WTC11 (cell line): ENCODE results near the gene EGFR.

Experiments used
- ATF3 ChIP-seq: sonication (generic); formaldehyde crosslinking; conservative IDR thresholded peaks from 2 replicates; pipeline ENCODE4 v1.8.1; 2022; ENCODE audit warnings: mild to moderate bottlenecking, missing genetic modification reagents
- CREB1 ChIP-seq: sonication (generic); formaldehyde crosslinking; IDR thresholded peaks from 2 replicates; pipeline ENCODE4 v1.8.0; 2023; ENCODE audit warnings: mild to moderate bottlenecking, missing genetic modification reagents
- CTCF ChIP-seq: fragments of 200-600 bp; IDR thresholded peaks from 2 replicates; pipeline ENCODE4 v1.8.0; 2022; ENCODE audit warnings: antibody characterized with exemption
- ELF4 ChIP-seq: sonication (generic); formaldehyde crosslinking; IDR thresholded peaks from 2 replicates; pipeline ENCODE4 v1.8.1; 2022; ENCODE audit warnings: low read depth, mild to moderate bottlenecking, moderate library complexity, missing genetic modification reagents
- ESRRA ChIP-seq: sonication (generic); formaldehyde crosslinking; IDR thresholded peaks from 2 replicates; pipeline ENCODE4 v1.8.1; 2022; ENCODE audit warnings: mild to moderate bottlenecking, missing genetic modification reagents, borderline replicate concordance
- HMGXB4 ChIP-seq: sonication (generic); formaldehyde crosslinking; IDR thresholded peaks from 2 replicates; pipeline ENCODE4 v1.8.1; 2023; ENCODE audit warnings: mild to moderate bottlenecking, moderate library complexity, missing genetic modification reagents
- JAZF1 ChIP-seq: fragments of 250-450 bp; sonication (Bioruptor Pico); IDR thresholded peaks from 2 replicates; pipeline ENCODE4 v1.9.0; 2021; ENCODE audit warnings: moderate library complexity, mild to moderate bottlenecking, inconsistent platforms
- MAX ChIP-seq: sonication (generic); formaldehyde crosslinking; IDR thresholded peaks from 2 replicates; pipeline ENCODE4 v1.8.0; 2022; ENCODE audit warnings: mild to moderate bottlenecking, missing genetic modification reagents
- NFE2L1 ChIP-seq: sonication (generic); formaldehyde crosslinking; IDR thresholded peaks from 2 replicates; pipeline ENCODE4 v1.8.1; 2023; ENCODE audit warnings: missing genetic modification reagents
- NR2C2 ChIP-seq: sonication (generic); formaldehyde crosslinking; IDR thresholded peaks from 2 replicates; pipeline ENCODE4 v1.8.0; 2022; ENCODE audit warnings: mild to moderate bottlenecking, missing genetic modification reagents
- PRDM15 ChIP-seq: sonication (generic); formaldehyde crosslinking; IDR thresholded peaks from 2 replicates; pipeline ENCODE4 v1.8.0; 2022; ENCODE audit warnings: missing genetic modification reagents
- TEAD4 ChIP-seq: sonication (generic); formaldehyde crosslinking; IDR thresholded peaks from 2 replicates; pipeline ENCODE4 v1.8.0; 2022; ENCODE audit warnings: mild to moderate bottlenecking, missing genetic modification reagents
- ZNF138 ChIP-seq: sonication (generic); formaldehyde crosslinking; conservative IDR thresholded peaks from 2 replicates; pipeline ENCODE4 v1.8.1; 2022; ENCODE audit warnings: mild to moderate bottlenecking, moderate library complexity, missing genetic modification reagents
- ZNF512 ChIP-seq: sonication (generic); formaldehyde crosslinking; IDR thresholded peaks from 2 replicates; pipeline ENCODE4 v1.8.1; 2022; ENCODE audit warnings: missing genetic modification reagents, borderline replicate concordance

- TF ChIP-seq MAX (CRISPR knock-in tag) (no peak), CTCF (no peak), ESRRA (CRISPR knock-in tag) (no peak), NR2C2 (no peak), ZNF512 (CRISPR knock-in tag) (no peak), ELF4 (no peak), HMGXB4 (CRISPR knock-in tag) (no peak), ATF3 (CRISPR knock-in tag) (no peak), NFE2L1 (CRISPR knock-in tag) (no peak), JAZF1 (CRISPR knock-in tag) (no peak), CREB1 (CRISPR knock-in tag) (no peak), TEAD4 (CRISPR knock-in tag) (no peak), ZNF138 (no peak), PRDM15 (CRISPR knock-in tag) (no peak)
These were observed 191.4 kb downstream of the EGFR start for GRCh38 chr7:55210176-55210575.
